NT2/D1 (cell line): ENCODE data around the gene TLN1.

Experiments
- SUZ12 ChIP-seq: IDR thresholded peaks from 2 replicates; pipeline ENCODE4 v1.6.1; 2011; ENCODE audit not compliant: insufficient read length, insufficient read depth; ENCODE audit errors: extremely low read depth
- YY1 ChIP-seq: IDR thresholded peaks from 2 replicates; pipeline ENCODE4 v1.6.1; 2011; ENCODE audit not compliant: insufficient read length, insufficient read depth
- ZNF274 ChIP-seq: IDR thresholded peaks from 2 replicates; pipeline ENCODE4 v1.6.1; 2011; ENCODE audit warnings: mild to moderate bottlenecking, low read depth, low read length

GRCh38 chr9:35661756-35662350, 70.1 kb downstream of the TLN1 start:
- TF ChIP-seq ZNF274 = no peak
- no peak for TF ChIP-seq YY1
- no peak for TF ChIP-seq SUZ12
